CD4-positive, alpha-beta T cell treated with Interleukin-12 subunit alpha and Interleukin-12 subunit beta, for 1 hour (primary cell): ENCODE results near the gene AKR1B15.

ENCODE experiments used
- DNase-seq: peaks from one replicate; pipeline ENCODE4 v3.0.0-alpha.2; 2020

The AKR1B15 gene

GRCh38 chr7:134619627-134620331 is 70.9 kb downstream of the AKR1B15 start:
- DNase-seq, result no peak

GRCh38 chr7:134622303-134622995 is 73.5 kb downstream of the AKR1B15 start:
- DNase-seq, result no peak

GRCh38 chr7:134623193-134623592 is 74.3 kb downstream of the AKR1B15 start:
- no peak for DNase-seq

GRCh38 chr7:134625550-134625949 is 76.6 kb downstream of the AKR1B15 start:
- DNase-seq, result no peak

GRCh38 chr7:134627109-134627774 is 78.3 kb downstream of the AKR1B15 start:
- DNase-seq, result no peak

- DNase-seq, result no peak
Measured at GRCh38 chr7:134627775-134628153, 78.9 kb downstream of the AKR1B15 start.

GRCh38 chr7:134629445-134629844 is 80.5 kb downstream of the AKR1B15 start:
- no peak for DNase-seq
